ENCODE measurements around the gene ZNF358. TPM values are rescaled to one million over a fixed set of nuclear protein-coding genes. Genes with fewer than 3 reads are reported as not detected.

ZNF358 gene
- total RNA-seq, 4 donors from 2014 or later = 95.4 to 168 (median 137) TPM

DNA sequence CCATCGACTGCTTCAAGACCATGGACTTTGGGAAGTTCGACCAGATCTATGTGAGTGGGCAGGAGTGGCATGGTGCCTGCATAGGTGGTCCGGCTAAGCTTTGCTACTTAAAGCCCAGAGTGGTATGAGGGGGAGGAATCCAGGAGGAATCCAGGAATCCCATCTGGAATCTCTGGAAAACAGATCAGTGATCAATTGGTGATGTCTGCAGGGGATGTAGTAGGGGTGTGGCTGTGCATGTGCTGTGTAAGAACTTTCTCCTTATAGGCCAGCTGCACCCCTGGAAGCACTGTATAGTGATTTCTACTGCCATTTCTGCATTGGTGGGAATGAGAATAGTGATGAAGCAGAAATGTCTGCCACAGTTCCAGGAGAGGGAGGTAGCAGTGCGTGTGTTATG lies 43.2 kb downstream of the ZNF358 start:
- no peak overlapping the region for H3K27ac ChIP-seq (replicated peaks in 1 of 4)
- H3K4me1 ChIP-seq = no peaks in the 10 kb centered on the region
- H3K4me3 ChIP-seq = no peak overlapping the region
- H3K27me3 ChIP-seq = no peaks in the 10 kb centered on the region
- TF ChIP-seq EP300 (IDR thresholded peaks at IDR 0.05) (no peak), POLR2AphosphoS5 (IDR thresholded peaks at IDR 0.05) (no peak), POLR2A (IDR thresholded peaks at IDR 0.05; ENCODE audit: low read depth) (no peak)
- TF ChIP-seq, protein P1, sequence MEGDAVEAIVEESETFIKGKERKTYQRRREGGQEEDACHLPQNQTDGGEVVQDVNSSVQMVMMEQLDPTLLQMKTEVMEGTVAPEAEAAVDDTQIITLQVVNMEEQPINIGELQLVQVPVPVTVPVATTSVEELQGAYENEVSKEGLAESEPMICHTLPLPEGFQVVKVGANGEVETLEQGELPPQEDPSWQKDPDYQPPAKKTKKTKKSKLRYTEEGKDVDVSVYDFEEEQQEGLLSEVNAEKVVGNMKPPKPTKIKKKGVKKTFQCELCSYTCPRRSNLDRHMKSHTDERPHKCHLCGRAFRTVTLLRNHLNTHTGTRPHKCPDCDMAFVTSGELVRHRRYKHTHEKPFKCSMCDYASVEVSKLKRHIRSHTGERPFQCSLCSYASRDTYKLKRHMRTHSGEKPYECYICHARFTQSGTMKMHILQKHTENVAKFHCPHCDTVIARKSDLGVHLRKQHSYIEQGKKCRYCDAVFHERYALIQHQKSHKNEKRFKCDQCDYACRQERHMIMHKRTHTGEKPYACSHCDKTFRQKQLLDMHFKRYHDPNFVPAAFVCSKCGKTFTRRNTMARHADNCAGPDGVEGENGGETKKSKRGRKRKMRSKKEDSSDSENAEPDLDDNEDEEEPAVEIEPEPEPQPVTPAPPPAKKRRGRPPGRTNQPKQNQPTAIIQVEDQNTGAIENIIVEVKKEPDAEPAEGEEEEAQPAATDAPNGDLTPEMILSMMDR (IDR thresholded peaks at IDR 0.05) = no peak
- 76% methylated on average over 4 of the region's 4 CpGs for WGBS
- peaks cover 58 to 82% (median 77%) of the 10 kb centered on the region in 4 donors for H3K36me3 ChIP-seq
- intact Hi-C loops (cut with DNase I) = no loop called here
- H3K9me3 ChIP-seq = no peaks in the 10 kb centered on the region
- DNase-seq (ENCODE audit: extremely low spot score) = no peak

- Histone ChIP-seq H3K36me3 (peaks cover 47 to 77% (median 66%) of the 10 kb centered on the region in 4 donors), H3K9me3 (no peaks in the 10 kb centered on the region), H3K4me3 (no peak overlapping the region), H3K27me3 (no peaks in the 10 kb centered on the region), H3K27ac (replicated peaks in 1 of 4) (no peak overlapping the region), H3K4me1 (no peaks in the 10 kb centered on the region)
- intact Hi-C loops (cut with DNase I) = no loop called here
- no peak for DNase-seq (ENCODE audit: extremely low spot score)
- WGBS = 100% methylated on average over 2 of the region's 2 CpGs
- TF ChIP-seq EP300 (IDR thresholded peaks at IDR 0.05) (no peak), POLR2AphosphoS5 (IDR thresholded peaks at IDR 0.05) (no peak), POLR2A (IDR thresholded peaks at IDR 0.05; ENCODE audit: low read depth) (no peak)
- TF ChIP-seq, protein P1 (IDR thresholded peaks at IDR 0.05) = no peak
These were observed 44.4 kb downstream of the ZNF358 start for GRCh38 chr19:7560255-7560654.

GRCh38 chr19:7561325-7561724 lies 45.4 kb downstream of the ZNF358 start:
- Histone ChIP-seq H3K4me1 (no peaks in the 10 kb centered on the region), H3K27me3 (no peaks in the 10 kb centered on the region), H3K9me3 (no peaks in the 10 kb centered on the region), H3K27ac (replicated peaks in 1 of 4) (no peak overlapping the region), H3K4me3 (no peak overlapping the region), H3K36me3 (peaks cover 38 to 66% (median 56%) of the 10 kb centered on the region in 4 donors)
- 92% methylated on average over 7 of the region's 17 CpGs for WGBS
- TF ChIP-seq POLR2A (IDR thresholded peaks at IDR 0.05; ENCODE audit: low read depth) (no peak), POLR2AphosphoS5 (IDR thresholded peaks at IDR 0.05) (no peak), EP300 (IDR thresholded peaks at IDR 0.05) (no peak)
- TF ChIP-seq, protein P1 (IDR thresholded peaks at IDR 0.05) = no peak
- intact Hi-C loops (cut with DNase I) = no loop called here
- no peak for DNase-seq (ENCODE audit: extremely low spot score)

DNA sequence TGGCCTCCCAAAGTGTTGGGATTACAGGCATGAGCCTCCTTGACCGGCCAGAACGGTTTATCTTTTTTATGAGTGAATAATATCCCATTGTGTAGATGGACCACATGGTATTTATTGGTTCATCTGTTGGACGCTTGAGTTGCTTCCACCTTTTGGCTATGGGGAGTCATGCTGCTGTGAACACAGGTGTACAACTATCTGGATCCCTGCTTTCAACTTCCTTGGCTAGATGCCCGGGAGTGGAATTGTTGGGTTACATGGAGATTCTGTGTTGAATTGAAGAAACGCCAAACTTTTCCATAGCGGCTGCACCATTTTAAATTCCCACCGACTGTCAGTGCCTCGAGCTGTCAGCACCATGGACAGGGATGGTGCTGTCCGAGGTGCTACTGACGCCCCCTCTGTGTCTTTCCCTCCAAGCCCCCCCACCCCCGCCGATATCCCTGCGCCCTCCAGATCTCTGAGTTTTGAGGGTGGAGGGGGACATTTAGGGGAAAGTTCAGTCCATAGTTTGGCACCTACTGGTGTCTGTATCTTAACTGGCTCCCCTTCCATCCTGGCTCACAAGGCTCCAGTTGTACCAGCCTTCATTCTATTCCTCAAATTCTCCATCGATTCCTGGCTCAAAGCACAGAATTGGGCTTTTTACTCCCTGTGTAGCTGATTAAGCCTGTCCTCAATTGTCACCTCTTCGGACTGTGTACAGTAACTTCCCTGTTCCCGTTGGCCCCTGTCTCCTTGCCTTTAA lies 46.9 kb downstream of the ZNF358 start:
- no peak for DNase-seq (ENCODE audit: extremely low spot score)
- no peaks in the 10 kb centered on the region for H3K9me3 ChIP-seq
- intact Hi-C loops (cut with DNase I) = no loop called here
- H3K27me3 ChIP-seq = no peaks in the 10 kb centered on the region
- TF ChIP-seq POLR2A (IDR thresholded peaks at IDR 0.05; ENCODE audit: low read depth) (no peak), POLR2AphosphoS5 (IDR thresholded peaks at IDR 0.05) (no peak), EP300 (IDR thresholded peaks at IDR 0.05) (no peak)
- TF ChIP-seq, protein P1 (IDR thresholded peaks at IDR 0.05) = no peak
- WGBS = 66% methylated on average over 15 of the region's 16 CpGs
- H3K36me3 ChIP-seq = peaks cover 25 to 51% (median 41%) of the 10 kb centered on the region in 4 donors
- H3K4me3 ChIP-seq = no peak overlapping the region
- no peak overlapping the region for H3K27ac ChIP-seq (replicated peaks in 1 of 4)
- no peaks in the 10 kb centered on the region for H3K4me1 ChIP-seq

Data from esophagus muscularis mucosa (tissue), 4 donors.